ENCODE measurements around the gene ASH1L. TPM values are rescaled to one million over a fixed set of nuclear protein-coding genes. Genes with fewer than 3 reads are reported as not detected.
"Not testable (repeated sequence)": the region's sequence is repeated elsewhere in the genome, so short reads cannot be mapped to it uniquely, and the experiment has no call there.

Gene ASH1L
- total RNA-seq, 4 donors from 2014 or later, result 55.6 to 81.3 (median 75.0) TPM

DNA sequence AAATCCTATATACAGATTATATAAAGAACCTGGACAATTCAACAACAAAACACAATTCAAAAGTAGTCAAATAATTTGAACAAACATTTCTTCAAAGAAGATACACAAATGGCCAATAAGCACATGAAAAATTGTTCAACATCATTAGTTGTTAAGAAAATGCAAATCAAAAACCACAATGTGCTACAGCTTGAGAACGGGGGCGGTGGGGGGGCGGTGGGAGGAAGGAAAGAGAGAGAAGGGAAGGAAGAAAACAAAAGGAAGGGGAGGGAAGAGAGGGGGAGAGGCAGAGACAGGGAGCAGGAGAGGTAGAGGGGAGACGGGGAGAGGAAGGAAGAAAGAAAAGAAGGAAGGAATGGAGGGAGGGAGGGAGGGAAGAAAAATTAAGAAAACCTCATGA is 44.1 kb downstream of the ASH1L start:
- 86 to 89% methylated on average over 1 to 4 of the region's 4 CpGs for WGBS, 2 donors (ENCODE audit: low coverage in 1 of 2)
- ATAC-seq, result no peak
- peaks cover 0 to 29% of the 10 kb centered on the region in 2 donors for H3K36me3 ChIP-seq
- peaks cover 0 to 32% (median 0%) of the 10 kb centered on the region in 3 donors for H3K4me1 ChIP-seq
- no peak overlapping the region for H3K27ac ChIP-seq
- no peaks in the 10 kb centered on the region for H3K27me3 ChIP-seq
- H3K9me3 ChIP-seq, result no peaks in the 10 kb centered on the region
- TF ChIP-seq CTCF (IDR thresholded peaks at IDR 0.05) (no peak), POLR2A (IDR thresholded peaks at IDR 0.05) (no peak), EP300 (IDR thresholded peaks at IDR 0.05) (no peak), POLR2AphosphoS5 (IDR thresholded peaks at IDR 0.05) (no peak)
- no peak overlapping the region for H3K4me3 ChIP-seq

GRCh38 chr1:155514582-155515187 is 47.9 kb downstream of the ASH1L start:
- Histone ChIP-seq H3K36me3 (peaks cover 0 to 21% of the 10 kb centered on the region in 2 donors), H3K4me3 (no peak overlapping the region), H3K9me3 (no peaks in the 10 kb centered on the region), H3K27ac (no peak overlapping the region), H3K4me1 (peaks cover 0 to 29% (median 0%) of the 10 kb centered on the region in 3 donors), H3K27me3 (no peaks in the 10 kb centered on the region)
- TF ChIP-seq CTCF (IDR thresholded peaks at IDR 0.05), result no peak
- TF ChIP-seq POLR2A (IDR thresholded peaks at IDR 0.05), result no peak
- TF ChIP-seq POLR2AphosphoS5 (IDR thresholded peaks at IDR 0.05), result no peak
- TF ChIP-seq EP300 (IDR thresholded peaks at IDR 0.05), result no peak
- no peak for ATAC-seq
- WGBS, 2 donors (ENCODE audit: low coverage in 1 of 2), result 76 to 94% methylated on average over 14 of the region's 14 CpGs

GRCh38 chr1:155513300-155513916 is 49.2 kb downstream of the ASH1L start:
- WGBS, 2 donors (ENCODE audit: low coverage in 1 of 2), result 76 to 89% methylated on average over 3 of the region's 3 CpGs
- Histone ChIP-seq H3K4me3 (no peak overlapping the region), H3K27ac (no peak overlapping the region), H3K36me3 (peaks cover 0 to 11% of the 10 kb centered on the region in 2 donors), H3K9me3 (no peaks in the 10 kb centered on the region), H3K4me1 (peaks cover 0 to 34% (median 0%) of the 10 kb centered on the region in 3 donors), H3K27me3 (no peaks in the 10 kb centered on the region)
- TF ChIP-seq EP300 (IDR thresholded peaks at IDR 0.05), result no peak
- TF ChIP-seq POLR2AphosphoS5 (IDR thresholded peaks at IDR 0.05), result no peak
- no peak for TF ChIP-seq POLR2A (IDR thresholded peaks at IDR 0.05)
- no peak for TF ChIP-seq CTCF (IDR thresholded peaks at IDR 0.05)
- no peak for ATAC-seq

GRCh38 chr1:155511385-155511784 is 51.2 kb downstream of the ASH1L start:
- H3K9me3 ChIP-seq, ATAC-seq, H3K36me3 ChIP-seq, H3K4me3 ChIP-seq, H3K27ac ChIP-seq, H3K27me3 ChIP-seq: not testable (repeated sequence)
- peaks cover 0 to 48% (median 0%) of the 10 kb centered on the region in 3 donors for H3K4me1 ChIP-seq
- WGBS, 2 donors (ENCODE audit: low coverage in 1 of 2), result 93% methylated on average over 3 to 6 of the region's 6 CpGs

- 63 to 82% methylated on average over 2 of the region's 2 CpGs for WGBS, 2 donors (ENCODE audit: low coverage in 1 of 2)
- Histone ChIP-seq H3K36me3 (peaks cover 0 to 6% of the 10 kb centered on the region in 2 donors), H3K4me3 (no peak overlapping the region), H3K27ac (no peak overlapping the region), H3K9me3 (no peaks in the 10 kb centered on the region), H3K4me1 (peaks cover 0 to 60% (median 0%) of the 10 kb centered on the region in 3 donors), H3K27me3 (no peaks in the 10 kb centered on the region)
- ATAC-seq, result no peak
- no peak for TF ChIP-seq POLR2AphosphoS5 (IDR thresholded peaks at IDR 0.05)
- TF ChIP-seq EP300 (IDR thresholded peaks at IDR 0.05), result no peak
- TF ChIP-seq CTCF (IDR thresholded peaks at IDR 0.05), result no peak
- TF ChIP-seq POLR2A (IDR thresholded peaks at IDR 0.05), result no peak
Observed at GRCh38 chr1:155509064-155509463, 53.5 kb downstream of the ASH1L start.
